Measurements from ENCODE around the gene TBC1D19. TPM values are rescaled to one million over a fixed set of nuclear protein-coding genes. Genes with fewer than 3 reads are reported as not detected.

TBC1D19 gene
- total and polyA plus RNA-seq, 4 donors = 14.2 to 81.6 (median 24.3) TPM

DNA sequence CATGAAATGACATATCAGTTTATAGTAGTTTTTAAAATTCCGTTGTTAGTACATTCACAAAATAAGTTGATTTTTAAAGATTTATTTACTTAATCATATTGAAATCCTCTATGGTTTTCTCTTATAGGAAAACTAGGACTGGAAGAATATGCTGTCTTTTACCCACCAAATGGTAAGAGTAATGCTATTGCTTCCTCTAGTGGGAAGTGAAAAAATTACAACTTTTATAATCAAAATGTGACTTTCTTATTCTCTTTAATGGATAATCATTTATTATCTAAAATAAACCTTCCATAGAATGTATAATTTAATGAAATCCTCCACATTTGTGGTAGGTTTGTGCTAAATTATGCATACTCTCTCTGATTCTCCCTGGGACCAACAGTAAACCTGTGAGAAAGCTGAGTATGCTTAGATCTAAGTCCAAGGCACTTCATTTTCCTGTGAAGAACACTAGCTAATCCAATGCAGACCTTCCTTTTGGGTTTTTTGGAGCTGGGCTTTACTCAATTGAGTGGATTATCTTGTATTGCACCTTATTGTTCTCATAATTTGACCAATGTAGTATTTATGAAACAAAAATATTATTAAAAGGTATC, 136.2 kb downstream of the TBC1D19 start:
- Histone ChIP-seq H3K27me3 (ENCODE audit: control insufficient read depth, insufficient read depth, low read length) (no peaks in the 10 kb centered on the region), H3K36me3 (ENCODE audit: control insufficient read depth, insufficient read depth, low read length) (no peaks in the 10 kb centered on the region), H3K4me3 (ENCODE audit: low read depth, low read length) (no peak overlapping the region), H3K27ac (ENCODE audit: low read depth, low read length) (no peak overlapping the region), H3K4me1 (ENCODE audit: control insufficient read depth, insufficient read depth, low read length) (no peaks in the 10 kb centered on the region), H3K9me3 (ENCODE audit: control insufficient read depth, insufficient read depth, low read length) (no peaks in the 10 kb centered on the region)
- DNase-seq (ENCODE audit: low read depth in 4 of 6, low spot score in 6 of 6) = peak in 3 of 6 donors; percentile 12 to 71 (median 45)
- WGBS (ENCODE audit: insufficient coverage) = no CpG with 5 or more reads among the region's 1 CpG

DNA sequence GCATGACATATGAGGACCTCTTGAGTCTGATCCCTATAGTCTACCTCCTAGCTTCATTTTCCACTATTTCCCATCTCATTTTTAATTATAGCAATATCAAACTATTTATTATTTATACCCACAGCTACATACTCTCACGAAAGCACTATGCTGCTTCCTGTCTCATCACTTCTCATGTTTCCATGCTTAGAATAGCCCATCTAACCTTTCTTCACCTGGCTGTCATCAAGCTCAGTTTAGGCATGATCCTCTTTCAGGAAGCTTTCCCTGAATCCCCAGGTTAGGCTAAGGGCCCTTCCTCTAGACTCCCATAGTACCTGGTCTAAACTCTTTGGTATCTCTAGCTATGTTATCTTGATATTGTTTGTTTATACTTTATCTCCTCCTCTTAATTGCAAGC, 137.8 kb downstream of the TBC1D19 start:
- 92% methylated on average over 1 of the region's 1 CpG for WGBS (ENCODE audit: insufficient coverage)
- Histone ChIP-seq H3K36me3 (ENCODE audit: control insufficient read depth, insufficient read depth, low read length) (peaks cover 3% of the 10 kb centered on the region), H3K4me3 (ENCODE audit: low read depth, low read length) (no peak overlapping the region), H3K4me1 (ENCODE audit: control insufficient read depth, insufficient read depth, low read length) (no peaks in the 10 kb centered on the region), H3K9me3 (ENCODE audit: control insufficient read depth, insufficient read depth, low read length) (no peaks in the 10 kb centered on the region), H3K27ac (ENCODE audit: low read depth, low read length) (no peak overlapping the region), H3K27me3 (ENCODE audit: control insufficient read depth, insufficient read depth, low read length) (no peaks in the 10 kb centered on the region)
- no peak for DNase-seq (ENCODE audit: low read depth in 4 of 6, low spot score in 6 of 6)

DNA sequence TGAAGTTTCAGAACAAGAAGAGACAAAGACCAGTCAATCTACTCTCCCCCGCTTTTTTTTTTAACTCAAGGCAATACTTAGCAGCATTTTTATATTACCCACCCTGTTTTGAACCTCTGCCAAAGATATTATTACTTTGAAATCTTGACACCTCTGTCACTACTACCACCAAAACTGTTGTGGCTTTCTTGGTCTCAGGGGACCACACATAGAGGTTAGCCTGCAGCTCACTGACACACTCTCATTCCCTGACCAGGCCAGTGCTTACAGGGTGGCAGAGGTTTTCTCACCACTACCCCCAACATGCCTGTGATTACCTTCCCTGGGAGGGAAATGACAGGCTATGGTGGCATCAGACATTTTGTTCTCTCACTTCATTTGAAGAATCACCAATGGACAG, 139.3 kb downstream of the TBC1D19 start:
- Histone ChIP-seq H3K36me3 (ENCODE audit: control insufficient read depth, insufficient read depth, low read length) (peaks cover 3% of the 10 kb centered on the region), H3K4me1 (ENCODE audit: control insufficient read depth, insufficient read depth, low read length) (no peaks in the 10 kb centered on the region), H3K27ac (ENCODE audit: low read depth, low read length) (no peak overlapping the region), H3K9me3 (ENCODE audit: control insufficient read depth, insufficient read depth, low read length) (no peaks in the 10 kb centered on the region), H3K27me3 (ENCODE audit: control insufficient read depth, insufficient read depth, low read length) (no peaks in the 10 kb centered on the region), H3K4me3 (ENCODE audit: low read depth, low read length) (no peak overlapping the region)
- DNase-seq (ENCODE audit: low read depth in 4 of 6, low spot score in 6 of 6) = no peak
- WGBS (ENCODE audit: insufficient coverage) = 100% methylated on average over 1 of the region's 1 CpG

DNA sequence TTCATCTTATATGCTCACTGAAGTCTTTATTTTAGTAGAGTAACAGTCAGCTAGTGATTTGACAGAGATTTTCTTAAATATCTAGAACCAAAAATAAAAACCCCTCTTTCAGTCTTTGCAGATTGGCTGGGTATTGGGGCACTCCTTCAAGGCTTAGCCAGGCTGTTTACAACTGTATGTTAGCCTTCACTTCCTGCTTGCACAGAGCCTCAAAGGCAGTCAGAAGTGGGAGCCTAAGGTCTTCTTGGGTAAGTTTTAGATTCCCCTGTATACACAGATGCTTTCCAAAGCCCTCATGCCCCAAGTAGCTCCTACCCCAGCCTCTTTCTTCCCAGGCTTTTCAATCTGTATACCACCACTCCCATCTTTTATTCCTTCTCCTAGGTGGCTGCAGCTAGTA, 140.7 kb downstream of the TBC1D19 start:
- H3K4me3 ChIP-seq (ENCODE audit: low read depth, low read length) = no peak overlapping the region
- no peaks in the 10 kb centered on the region for H3K4me1 ChIP-seq (ENCODE audit: control insufficient read depth, insufficient read depth, low read length)
- no peak for DNase-seq (ENCODE audit: low read depth in 4 of 6, low spot score in 6 of 6)
- H3K9me3 ChIP-seq (ENCODE audit: control insufficient read depth, insufficient read depth, low read length) = no peaks in the 10 kb centered on the region
- peaks cover 3% of the 10 kb centered on the region for H3K36me3 ChIP-seq (ENCODE audit: control insufficient read depth, insufficient read depth, low read length)
- no peaks in the 10 kb centered on the region for H3K27me3 ChIP-seq (ENCODE audit: control insufficient read depth, insufficient read depth, low read length)
- no peak overlapping the region for H3K27ac ChIP-seq (ENCODE audit: low read depth, low read length)

DNA sequence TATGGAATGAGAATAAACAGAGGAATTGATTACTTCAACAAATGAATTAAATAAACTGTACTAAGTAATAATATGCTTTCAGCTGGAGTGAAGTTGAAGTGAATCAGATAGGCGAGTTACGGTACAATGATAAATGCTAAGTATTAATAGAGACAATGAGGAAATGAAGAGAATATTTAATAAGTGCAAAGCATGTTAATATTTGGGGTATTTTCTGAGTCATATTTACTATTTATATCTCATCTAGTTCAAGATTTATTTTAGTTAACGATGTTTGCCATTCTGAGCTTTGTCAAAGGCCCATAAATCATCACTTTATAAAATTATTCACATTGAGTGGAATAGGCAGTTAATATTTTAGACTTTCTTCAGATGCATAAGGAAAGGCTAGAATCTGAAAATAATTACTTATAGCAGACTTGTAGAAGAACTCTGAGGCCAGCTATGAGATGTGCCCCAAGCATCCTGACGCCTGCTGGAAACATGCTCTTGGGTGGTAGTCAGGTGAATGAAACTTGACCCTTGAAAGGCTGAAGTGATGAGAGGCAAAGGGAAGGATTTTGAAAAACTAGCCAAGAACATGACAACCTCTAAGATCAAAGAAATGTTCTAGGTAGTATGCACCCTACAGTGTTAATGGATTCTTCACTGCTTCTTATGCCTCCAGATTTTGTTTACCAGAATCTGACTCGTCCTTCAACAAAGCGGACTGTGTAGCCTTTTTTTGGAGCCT, 142.9 kb downstream of the TBC1D19 start:
- H3K4me3 ChIP-seq (ENCODE audit: low read depth, low read length) = no peak overlapping the region
- no peak for DNase-seq (ENCODE audit: low read depth in 4 of 6, low spot score in 6 of 6)
- 83% methylated on average over 1 of the region's 6 CpGs for WGBS (ENCODE audit: insufficient coverage)
- H3K27me3 ChIP-seq (ENCODE audit: control insufficient read depth, insufficient read depth, low read length) = no peaks in the 10 kb centered on the region
- no peaks in the 10 kb centered on the region for H3K9me3 ChIP-seq (ENCODE audit: control insufficient read depth, insufficient read depth, low read length)
- peaks cover 3% of the 10 kb centered on the region for H3K36me3 ChIP-seq (ENCODE audit: control insufficient read depth, insufficient read depth, low read length)
- no peaks in the 10 kb centered on the region for H3K4me1 ChIP-seq (ENCODE audit: control insufficient read depth, insufficient read depth, low read length)
- H3K27ac ChIP-seq (ENCODE audit: low read depth, low read length) = no peak overlapping the region

DNA sequence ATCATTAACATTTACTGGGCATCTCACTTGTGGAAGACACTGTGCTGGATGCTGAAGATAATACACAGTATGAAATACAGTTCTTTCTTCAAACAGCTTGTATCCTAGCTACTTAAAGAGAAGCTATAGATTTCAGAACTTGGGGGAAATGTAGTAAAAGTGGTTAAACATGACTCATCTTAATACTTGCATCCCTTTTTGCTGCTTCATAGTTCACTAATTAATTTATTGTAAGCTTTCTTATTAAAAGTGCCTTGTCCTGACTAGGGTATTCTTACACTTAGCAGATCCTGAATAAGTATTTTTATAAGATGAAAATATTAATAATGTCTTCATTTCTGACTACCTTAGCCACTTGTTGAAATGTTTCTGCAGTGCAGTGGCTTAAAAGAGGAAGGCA, 144.0 kb downstream of the TBC1D19 start:
- H3K9me3 ChIP-seq (ENCODE audit: control insufficient read depth, insufficient read depth, low read length) = no peaks in the 10 kb centered on the region
- H3K4me3 ChIP-seq (ENCODE audit: low read depth, low read length) = no peak overlapping the region
- H3K27me3 ChIP-seq (ENCODE audit: control insufficient read depth, insufficient read depth, low read length) = no peaks in the 10 kb centered on the region
- peaks cover 3% of the 10 kb centered on the region for H3K36me3 ChIP-seq (ENCODE audit: control insufficient read depth, insufficient read depth, low read length)
- DNase-seq (ENCODE audit: low read depth in 4 of 6, low spot score in 6 of 6) = no peak
- H3K27ac ChIP-seq (ENCODE audit: low read depth, low read length) = no peak overlapping the region
- H3K4me1 ChIP-seq (ENCODE audit: control insufficient read depth, insufficient read depth, low read length) = no peaks in the 10 kb centered on the region

DNA sequence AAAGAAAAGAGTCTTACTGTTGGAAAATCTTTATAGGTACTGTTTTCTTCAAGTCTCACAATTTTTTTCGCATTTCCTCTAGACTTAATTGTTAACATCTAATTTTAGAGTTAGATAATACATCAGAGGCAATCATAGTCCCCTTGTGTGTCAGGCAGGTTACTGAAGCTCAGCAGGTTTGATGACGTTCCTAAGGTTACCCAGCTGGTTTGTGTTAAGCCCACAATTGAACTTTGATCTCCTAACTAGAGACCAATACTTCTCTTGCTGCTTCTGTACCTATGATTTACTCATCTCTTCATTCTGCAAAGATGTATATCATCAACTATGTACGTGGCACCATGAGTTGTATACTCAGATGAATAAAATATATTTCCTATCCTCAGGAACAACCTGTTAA, 145.1 kb downstream of the TBC1D19 start:
- Histone ChIP-seq H3K4me1 (ENCODE audit: control insufficient read depth, insufficient read depth, low read length) (no peaks in the 10 kb centered on the region), H3K27ac (ENCODE audit: low read depth, low read length) (no peak overlapping the region), H3K36me3 (ENCODE audit: control insufficient read depth, insufficient read depth, low read length) (peaks cover 3% of the 10 kb centered on the region), H3K27me3 (ENCODE audit: control insufficient read depth, insufficient read depth, low read length) (no peaks in the 10 kb centered on the region), H3K9me3 (ENCODE audit: control insufficient read depth, insufficient read depth, low read length) (no peaks in the 10 kb centered on the region), H3K4me3 (ENCODE audit: low read depth, low read length) (no peak overlapping the region)
- WGBS (ENCODE audit: insufficient coverage) = 73% methylated on average over 1 of the region's 3 CpGs
- DNase-seq (ENCODE audit: low read depth in 4 of 6, low spot score in 6 of 6) = no peak

DNA sequence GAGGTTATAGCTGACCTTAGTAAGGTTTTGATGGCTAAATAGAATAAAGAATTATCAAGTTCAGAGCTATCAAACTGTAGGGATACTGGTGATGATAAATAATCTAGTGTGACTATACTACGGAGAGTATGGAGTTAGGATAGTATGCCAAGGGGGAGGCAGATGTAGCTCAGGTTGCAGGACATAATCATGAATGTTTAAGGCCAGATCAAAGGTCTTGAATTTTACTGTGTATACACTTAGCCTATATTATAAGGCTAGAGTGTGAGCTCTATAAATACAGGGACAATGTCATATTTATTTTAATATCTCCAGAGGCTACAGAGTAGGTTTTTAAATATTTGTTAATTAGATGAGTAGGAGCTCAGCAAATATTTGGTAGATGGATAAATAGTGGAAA, 145.7 kb downstream of the TBC1D19 start:
- no peak for DNase-seq (ENCODE audit: low read depth in 4 of 6, low spot score in 6 of 6)
- H3K27me3 ChIP-seq (ENCODE audit: control insufficient read depth, insufficient read depth, low read length) = no peaks in the 10 kb centered on the region
- peaks cover 3% of the 10 kb centered on the region for H3K36me3 ChIP-seq (ENCODE audit: control insufficient read depth, insufficient read depth, low read length)
- H3K4me3 ChIP-seq (ENCODE audit: low read depth, low read length) = no peak overlapping the region
- H3K9me3 ChIP-seq (ENCODE audit: control insufficient read depth, insufficient read depth, low read length) = no peaks in the 10 kb centered on the region
- no CpG with 5 or more reads among the region's 1 CpG for WGBS (ENCODE audit: insufficient coverage)
- no peaks in the 10 kb centered on the region for H3K4me1 ChIP-seq (ENCODE audit: control insufficient read depth, insufficient read depth, low read length)
- H3K27ac ChIP-seq (ENCODE audit: low read depth, low read length) = no peak overlapping the region

DNA sequence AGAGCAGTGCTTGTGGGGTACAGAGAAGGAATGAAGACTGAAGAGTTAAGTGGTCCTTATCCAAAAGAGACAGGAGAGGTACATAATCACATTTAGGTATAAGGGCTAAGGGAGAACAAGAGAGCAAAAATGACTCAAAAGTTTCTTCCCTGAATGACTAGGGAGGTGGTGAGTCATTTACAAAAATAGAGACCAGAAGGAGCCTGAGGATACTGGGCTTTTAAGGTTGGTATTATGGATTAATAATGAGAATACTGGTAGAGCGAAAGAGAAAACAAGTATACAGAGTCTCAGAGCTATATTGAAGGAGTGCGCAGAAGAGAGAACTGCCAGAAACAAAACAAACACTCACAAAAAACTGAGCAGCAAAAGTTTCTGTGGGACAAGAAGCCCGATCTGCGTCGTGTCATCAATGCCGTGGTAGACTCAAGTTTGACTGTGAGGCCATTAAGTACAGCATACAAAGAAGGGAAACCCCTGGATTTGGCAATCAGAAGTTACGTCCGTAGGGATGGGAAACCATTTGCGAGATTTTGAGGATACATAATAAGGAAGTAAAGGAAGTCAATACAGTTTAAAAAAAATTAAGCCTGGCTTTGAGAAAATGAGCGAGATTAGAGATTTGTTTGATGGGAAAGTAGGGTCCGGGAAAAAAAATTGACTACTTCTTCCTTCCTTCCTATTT, 147.6 kb downstream of the TBC1D19 start:
- Histone ChIP-seq H3K4me1 (ENCODE audit: control insufficient read depth, insufficient read depth, low read length) (no peaks in the 10 kb centered on the region), H3K27ac (ENCODE audit: low read depth, low read length) (no peak overlapping the region), H3K4me3 (ENCODE audit: low read depth, low read length) (no peak overlapping the region), H3K36me3 (ENCODE audit: control insufficient read depth, insufficient read depth, low read length) (no peaks in the 10 kb centered on the region), H3K27me3 (ENCODE audit: control insufficient read depth, insufficient read depth, low read length) (no peaks in the 10 kb centered on the region), H3K9me3 (ENCODE audit: control insufficient read depth, insufficient read depth, low read length) (no peaks in the 10 kb centered on the region)
- WGBS (ENCODE audit: insufficient coverage) = 93% methylated on average over 7 of the region's 11 CpGs
- no peak for DNase-seq (ENCODE audit: low read depth in 4 of 6, low spot score in 6 of 6)

DNA sequence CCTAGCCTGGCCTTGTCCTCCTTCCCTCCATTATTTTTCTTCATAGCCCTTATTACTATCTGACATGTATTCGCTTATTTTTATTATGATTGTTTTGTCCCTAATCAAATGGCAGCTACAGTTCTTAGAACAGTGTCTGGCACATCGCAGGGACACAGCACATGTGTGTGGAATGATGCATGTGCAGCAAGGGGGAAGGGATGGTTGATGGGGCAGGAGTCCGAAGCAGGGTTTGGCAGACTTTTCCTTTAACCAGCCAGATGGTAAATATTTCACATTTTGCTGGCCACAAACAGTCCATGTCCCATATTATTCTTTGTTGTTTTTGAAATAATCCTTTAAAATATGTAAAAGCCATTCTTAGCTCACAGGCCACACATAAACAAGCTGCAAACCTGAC, 148.5 kb downstream of the TBC1D19 start:
- H3K27ac ChIP-seq (ENCODE audit: low read depth, low read length) = no peak overlapping the region
- H3K4me1 ChIP-seq (ENCODE audit: control insufficient read depth, insufficient read depth, low read length) = no peaks in the 10 kb centered on the region
- no CpG with 5 or more reads among the region's 3 CpGs for WGBS (ENCODE audit: insufficient coverage)
- H3K9me3 ChIP-seq (ENCODE audit: control insufficient read depth, insufficient read depth, low read length) = no peaks in the 10 kb centered on the region
- no peaks in the 10 kb centered on the region for H3K36me3 ChIP-seq (ENCODE audit: control insufficient read depth, insufficient read depth, low read length)
- H3K4me3 ChIP-seq (ENCODE audit: low read depth, low read length) = no peak overlapping the region
- peak in 1 of 6 donors; percentile 14 for DNase-seq (ENCODE audit: low read depth in 4 of 6, low spot score in 6 of 6)
- H3K27me3 ChIP-seq (ENCODE audit: control insufficient read depth, insufficient read depth, low read length) = no peaks in the 10 kb centered on the region
